Thyroid gland (tissue), 4 donors: Measurements from ENCODE around the gene MISP3. TPM values are rescaled to one million over a fixed set of nuclear protein-coding genes. Genes with fewer than 3 reads are reported as not detected.
A peak's percentile ranks its signal among the peaks of the same experiment; 100 is the strongest.

ENCODE experiments used
- DNase-seq, 2 donors: peaks; one replicate each; pipeline ENCODE4 v3.0.0-alpha.2; 2019
- H3K27ac ChIP-seq, 3 donors: fragments of 200-600 bp; sonication (generic); 1 replicate in 2 of 3; 2 replicates in 1 of 3; pipeline ENCODE4 v1.5.1; 2016 to 2019; ENCODE audit warnings: mild to moderate bottlenecking in 1 of 3, moderate library complexity in 1 of 3
- H3K27me3 ChIP-seq: fragments of 200-600 bp; sonication (generic); one replicate; pipeline ENCODE4 v1.5.1; 2019
- H3K36me3 ChIP-seq, 2 donors: fragments of 200-600 bp; sonication (generic); one replicate each; pipeline ENCODE4 v1.5.1; 2016 to 2019
- H3K4me1 ChIP-seq, 2 donors: fragments of 200-600 bp; sonication (generic); one replicate each; pipeline ENCODE4 v1.5.1; 2017 to 2019
- H3K4me3 ChIP-seq, 3 donors: fragments of 200-600 bp; sonication (generic); replicated peaks in 1 of 3; 1 replicate in 2 of 3; 2 replicates in 1 of 3; pipeline ENCODE4 v1.5.1; 2016; ENCODE audit warnings: mild to moderate bottlenecking in 1 of 3
- H3K9me3 ChIP-seq: fragments of 200-600 bp; sonication (generic); one replicate; pipeline ENCODE4 v1.5.1; 2017
- CTCF ChIP-seq, 6 experiments: fragments of 200-600 bp in 3 of 6; fragments of 450-650 bp in 3 of 6; sonication (generic) in 3 of 6; IDR thresholded peaks; one replicate each; pipeline ENCODE4 v1.5.1; 2016 to 2019; ENCODE audit warnings: antibody characterized with exemption in 6 of 6, mild to moderate bottlenecking in 2 of 6, inconsistent platforms in 1 of 6, moderate library complexity in 1 of 6
- POLR2A ChIP-seq, 2 donors: fragments of 450-650 bp; IDR thresholded peaks; one replicate each; pipeline ENCODE4 v1.6.1; 2017; ENCODE audit warnings: antibody characterized with exemption in 2 of 2, mild to moderate bottlenecking in 2 of 2, moderate library complexity in 1 of 2
- WGBS, 2 donors: methylation state at CpG; one replicate each; pipeline ENCODE4 v1.1.5; 2017; 5-methylcytosine and 5-hydroxymethylcytosine counted together
- intact Hi-C: fragments of 100-400 bp; cut with DNase I; formaldehyde crosslinking; loops from one replicate; pipeline ENCODE4 v1.15.1; 2023
- total RNA-seq, 4 donors: library from RNA; depleted of rRNA; stranded (reverse); fragments of >200 nt; gene quantifications; one replicate each; pipeline ENCODE4 v1.2.3, GENCODE V29; 2016

MISP3 gene
- total RNA-seq, 4 donors from 2014 or later = 7.9 to 9.9 (median 9.1) TPM

- H3K4me3 ChIP-seq = no peak overlapping the region
- no peaks in the 10 kb centered on the region for H3K27me3 ChIP-seq
- H3K4me1 ChIP-seq = peaks cover 8 to 14% of the 10 kb centered on the region in 2 donors
- DNase-seq = no peak
- 75 to 76% methylated on average over 16 to 17 of the region's 23 CpGs for WGBS, 2 donors
- H3K27ac ChIP-seq = no peak overlapping the region
- no peak for TF ChIP-seq CTCF (IDR thresholded peaks at IDR 0.05)
- peaks cover 17 to 25% of the 10 kb centered on the region in 2 donors for H3K36me3 ChIP-seq
- intact Hi-C loops = no loop called here
- no peaks in the 10 kb centered on the region for H3K9me3 ChIP-seq
These were observed 35.2 kb downstream of the MISP3 start for GRCh38 chr19:14107581-14108461.

- no peak for DNase-seq
- H3K9me3 ChIP-seq = no peaks in the 10 kb centered on the region
- H3K4me3 ChIP-seq = no peak overlapping the region
- no peaks in the 10 kb centered on the region for H3K27me3 ChIP-seq
- H3K36me3 ChIP-seq = peaks cover 6 to 15% of the 10 kb centered on the region in 2 donors
- H3K27ac ChIP-seq = no peak overlapping the region
- intact Hi-C loops = no loop called here
- H3K4me1 ChIP-seq = peaks cover 17 to 33% of the 10 kb centered on the region in 2 donors
- no peak for TF ChIP-seq CTCF (IDR thresholded peaks at IDR 0.05)
- no peak for TF ChIP-seq POLR2A (IDR thresholded peaks at IDR 0.05)
- 62 to 73% methylated on average over 2 of the region's 2 CpGs for whole genome bisulfite sequencing, 2 donors
These were observed 38.1 kb downstream of the MISP3 start for GRCh38 chr19:14110650-14111049.

GRCh38 chr19:14111486-14111885 lies 38.9 kb downstream of the MISP3 start:
- Histone ChIP-seq H3K27me3 (no peaks in the 10 kb centered on the region), H3K9me3 (no peaks in the 10 kb centered on the region), H3K27ac (peak overlapping the region in 1 of 3 donors; percentile 76), H3K4me1 (peaks cover 24 to 41% of the 10 kb centered on the region in 2 donors), H3K36me3 (peaks cover 0 to 6% of the 10 kb centered on the region in 2 donors), H3K4me3 (no peak overlapping the region)
- DNase-seq = no peak
- TF ChIP-seq POLR2A (IDR thresholded peaks at IDR 0.05) (no peak), CTCF (IDR thresholded peaks at IDR 0.05) (no peak)
- intact Hi-C loops = no loop called here
- 100% methylated on average over 1 of the region's 1 CpG for WGBS, 2 donors

- no peak for DNase-seq
- Histone ChIP-seq H3K4me1 (peaks cover 27 to 44% of the 10 kb centered on the region in 2 donors), H3K27me3 (no peaks in the 10 kb centered on the region), H3K36me3 (no peaks in the 10 kb centered on the region), H3K4me3 (no peak overlapping the region), H3K9me3 (no peaks in the 10 kb centered on the region), H3K27ac (peak overlapping the region; percentile 4 to 76 (median 76))
- 54 to 68% methylated on average over 9 to 12 of the region's 12 CpGs for WGBS, 2 donors
- intact Hi-C loops = no loop called here
- TF ChIP-seq POLR2A (IDR thresholded peaks at IDR 0.05) = no peak
- no peak for TF ChIP-seq CTCF (IDR thresholded peaks at IDR 0.05)
These were observed 39.6 kb downstream of the MISP3 start for GRCh38 chr19:14112051-14112808.
